ENCODE results near the gene TXNRD1.

TXNRD1 gene

DNA sequence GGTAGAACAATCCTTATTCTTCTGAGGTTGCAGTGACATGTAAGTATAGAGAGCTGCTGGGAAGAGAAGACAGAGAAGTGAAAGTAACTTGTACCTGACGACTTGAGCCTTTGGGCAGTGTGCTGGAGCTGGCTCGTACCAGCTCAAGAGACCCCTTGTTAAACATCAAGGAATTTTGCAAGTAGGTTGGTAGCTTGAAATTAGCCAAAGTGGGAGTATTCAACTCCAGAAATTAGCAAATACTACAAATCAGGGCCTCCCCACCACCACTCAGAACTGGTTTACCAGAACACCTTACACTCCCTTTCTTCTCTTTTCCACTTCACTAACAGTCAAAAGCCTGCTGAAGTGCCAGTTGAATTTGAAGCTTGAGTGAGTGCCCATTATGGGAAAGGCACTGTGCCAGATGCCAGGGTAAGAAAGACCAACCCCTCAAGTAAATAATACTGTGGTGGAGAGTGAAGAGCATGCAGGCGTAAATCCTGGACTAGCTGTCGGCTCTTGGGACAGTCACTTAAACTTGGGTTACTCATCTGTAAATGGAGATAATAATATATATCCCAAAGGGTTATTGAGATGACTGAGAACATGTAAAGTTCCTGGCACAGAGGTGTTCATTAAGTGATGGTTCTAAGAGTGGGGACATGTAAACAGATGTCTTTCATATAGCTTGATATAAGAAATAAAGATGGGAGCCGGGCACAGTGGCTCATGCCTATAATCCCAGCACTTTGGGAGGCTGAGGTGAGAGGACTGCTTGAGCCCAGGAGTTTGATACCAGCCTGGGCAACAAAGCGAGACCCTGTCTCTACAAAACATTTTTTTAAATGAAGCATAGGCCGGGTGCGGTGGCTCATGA lies 60.9 kb downstream of the TXNRD1 start:
- no peak overlapping the region for H3K27ac ChIP-seq (ENCODE audit: low read length)
- H2AFZ ChIP-seq (ENCODE audit: low read depth, low read length): peak overlapping the region; percentile 100
- peak overlapping the region; percentile 70 for H3K4me3 ChIP-seq (ENCODE audit: low read length)
- peaks cover 11% of the 10 kb centered on the region for H3K4me1 ChIP-seq (ENCODE audit: low read length)
- TF ChIP-seq, protein P1, sequence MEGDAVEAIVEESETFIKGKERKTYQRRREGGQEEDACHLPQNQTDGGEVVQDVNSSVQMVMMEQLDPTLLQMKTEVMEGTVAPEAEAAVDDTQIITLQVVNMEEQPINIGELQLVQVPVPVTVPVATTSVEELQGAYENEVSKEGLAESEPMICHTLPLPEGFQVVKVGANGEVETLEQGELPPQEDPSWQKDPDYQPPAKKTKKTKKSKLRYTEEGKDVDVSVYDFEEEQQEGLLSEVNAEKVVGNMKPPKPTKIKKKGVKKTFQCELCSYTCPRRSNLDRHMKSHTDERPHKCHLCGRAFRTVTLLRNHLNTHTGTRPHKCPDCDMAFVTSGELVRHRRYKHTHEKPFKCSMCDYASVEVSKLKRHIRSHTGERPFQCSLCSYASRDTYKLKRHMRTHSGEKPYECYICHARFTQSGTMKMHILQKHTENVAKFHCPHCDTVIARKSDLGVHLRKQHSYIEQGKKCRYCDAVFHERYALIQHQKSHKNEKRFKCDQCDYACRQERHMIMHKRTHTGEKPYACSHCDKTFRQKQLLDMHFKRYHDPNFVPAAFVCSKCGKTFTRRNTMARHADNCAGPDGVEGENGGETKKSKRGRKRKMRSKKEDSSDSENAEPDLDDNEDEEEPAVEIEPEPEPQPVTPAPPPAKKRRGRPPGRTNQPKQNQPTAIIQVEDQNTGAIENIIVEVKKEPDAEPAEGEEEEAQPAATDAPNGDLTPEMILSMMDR (IDR thresholded peaks at IDR 0.05; ENCODE audit: low read depth, low read length): no peak
- TF ChIP-seq EZH2phosphoT487 (IDR thresholded peaks at IDR 0.05; ENCODE audit: low read depth): no peak
- no peaks in the 10 kb centered on the region for H3K27me3 ChIP-seq (ENCODE audit: low read depth, low read length)
- peak overlapping the region; percentile 83 for H3K4me2 ChIP-seq (ENCODE audit: low read length)
- H3K9me3 ChIP-seq (ENCODE audit: insufficient read depth, low read length): no peaks in the 10 kb centered on the region
- H3K36me3 ChIP-seq (replicated peaks; ENCODE audit: low read depth, low read length): no peaks in the 10 kb centered on the region
- no peaks in the 10 kb centered on the region for H3K79me2 ChIP-seq (ENCODE audit: low read length)
- peak overlapping the region; percentile 43 for H3K9ac ChIP-seq (ENCODE audit: low read length)
- no peaks in the 10 kb centered on the region for H4K20me1 ChIP-seq (ENCODE audit: insufficient read depth, low read length)

DNA sequence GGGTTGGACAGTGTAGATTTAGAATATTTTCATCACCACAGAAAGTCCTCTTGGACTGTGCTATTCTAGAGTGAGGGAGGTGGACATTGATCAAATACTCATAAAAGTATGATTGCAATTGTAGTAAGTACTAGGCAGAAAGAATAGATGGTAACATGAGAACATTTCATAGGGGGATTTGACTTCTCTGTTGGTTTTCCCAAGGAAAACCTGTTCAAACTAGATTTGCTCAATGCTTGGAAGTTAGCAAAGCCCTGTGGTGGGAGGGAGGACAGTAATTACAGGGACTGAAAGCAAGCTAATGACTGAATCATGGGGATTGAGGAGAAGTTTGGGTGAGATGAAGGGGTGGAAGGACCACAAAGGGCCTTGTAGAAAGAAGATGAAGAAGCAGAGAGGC lies 63.6 kb downstream of the TXNRD1 start:
- Histone ChIP-seq H3K4me3 (ENCODE audit: low read length) (no peak overlapping the region), H3K4me1 (ENCODE audit: low read length) (peaks cover 11% of the 10 kb centered on the region), H2AFZ (ENCODE audit: low read depth, low read length) (no peak overlapping the region), H4K20me1 (ENCODE audit: insufficient read depth, low read length) (no peaks in the 10 kb centered on the region), H3K4me2 (ENCODE audit: low read length) (no peak overlapping the region), H3K36me3 (replicated peaks; ENCODE audit: low read depth, low read length) (no peaks in the 10 kb centered on the region), H3K9me3 (ENCODE audit: insufficient read depth, low read length) (no peaks in the 10 kb centered on the region), H3K27ac (ENCODE audit: low read length) (no peak overlapping the region), H3K27me3 (ENCODE audit: low read depth, low read length) (no peaks in the 10 kb centered on the region), H3K9ac (ENCODE audit: low read length) (no peak overlapping the region), H3K79me2 (ENCODE audit: low read length) (no peaks in the 10 kb centered on the region)
- TF ChIP-seq, protein P1 (IDR thresholded peaks at IDR 0.05; ENCODE audit: low read depth, low read length): no peak
- TF ChIP-seq EZH2phosphoT487 (IDR thresholded peaks at IDR 0.05; ENCODE audit: low read depth): no peak

DNA sequence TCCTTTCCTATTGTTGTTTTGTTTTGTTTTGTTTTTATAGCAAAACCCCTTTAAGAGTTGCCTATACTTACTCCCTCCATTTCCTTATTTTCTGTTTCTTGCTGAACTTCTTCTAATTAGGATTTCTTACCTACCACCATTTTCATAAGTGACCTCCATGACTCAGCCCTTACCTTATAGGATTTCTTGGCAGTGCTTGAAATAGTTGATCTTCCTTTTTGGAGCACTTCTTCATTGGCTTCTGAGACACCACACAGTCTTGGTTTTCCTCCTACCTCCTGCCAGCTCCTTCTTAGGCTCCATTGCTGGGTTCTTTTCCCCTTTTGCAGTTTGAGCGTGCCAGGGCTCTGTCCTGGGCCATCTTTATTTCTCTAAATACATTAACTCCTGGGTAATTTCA lies 64.5 kb downstream of the TXNRD1 start:
- Histone ChIP-seq H3K9ac (ENCODE audit: low read length) (no peak overlapping the region), H2AFZ (ENCODE audit: low read depth, low read length) (no peak overlapping the region)

More for the DNA sequence above, 64.5 kb downstream of the TXNRD1 start:
- no peaks in the 10 kb centered on the region for H3K36me3 ChIP-seq (replicated peaks; ENCODE audit: low read depth, low read length)
- no peaks in the 10 kb centered on the region for H3K9me3 ChIP-seq (ENCODE audit: insufficient read depth, low read length)
- no peaks in the 10 kb centered on the region for H3K27me3 ChIP-seq (ENCODE audit: low read depth, low read length)
- H3K4me3 ChIP-seq (ENCODE audit: low read length): no peak overlapping the region
- no peak overlapping the region for H3K4me2 ChIP-seq (ENCODE audit: low read length)
- peaks cover 11% of the 10 kb centered on the region for H3K4me1 ChIP-seq (ENCODE audit: low read length)
- H4K20me1 ChIP-seq (ENCODE audit: insufficient read depth, low read length): no peaks in the 10 kb centered on the region
- H3K27ac ChIP-seq (ENCODE audit: low read length): no peak overlapping the region
- H3K79me2 ChIP-seq (ENCODE audit: low read length): no peaks in the 10 kb centered on the region
- TF ChIP-seq EZH2phosphoT487 (IDR thresholded peaks at IDR 0.05; ENCODE audit: low read depth): no peak
- TF ChIP-seq, protein P1 (IDR thresholded peaks at IDR 0.05; ENCODE audit: low read depth, low read length): no peak

Measured in OCI-LY3 (cell line).